Activated CD4-positive, alpha-beta T cell treated with anti-CD3 and anti-CD28 coated beads, Interleukin-2, amount 10 ng/mL, durations not matched to agents 7 days and 5 days (primary cell): ENCODE data around the gene SYNPO. TPM values are rescaled to one million over a fixed set of nuclear protein-coding genes. Genes with fewer than 3 reads are reported as not detected.

ENCODE experiments used
- CTCF ChIA-PET: fragments of 350-600 bp; sonication (Branson Sonifier 250); formaldehyde crosslinking; loops from one replicate; lab custom pipeline; 2021; ENCODE audit warnings: antibody characterized with exemption; lab: Charles Lee
- POLR2A ChIA-PET: fragments of 350-600 bp; sonication (Branson Sonifier 250); formaldehyde crosslinking; loops from one replicate; lab custom pipeline; 2021; ENCODE audit warnings: antibody characterized with exemption; lab: Charles Lee
- DNase-seq: peaks from one replicate; pipeline ENCODE4 v3.0.0-alpha.2; 2020
- H3K27ac Mint-ChIP-seq: one replicate; pipeline ENCODE4 v1.8.0; 2021; ENCODE audit warnings: mild to moderate bottlenecking, moderate library complexity, mixed read lengths
- H3K27me3 Mint-ChIP-seq: one replicate; pipeline ENCODE4 v1.8.0; 2021; ENCODE audit warnings: mixed read lengths
- H3K36me3 Mint-ChIP-seq: one replicate; pipeline ENCODE4 v1.8.0; 2021; ENCODE audit warnings: low read depth, mixed read lengths
- H3K4me1 Mint-ChIP-seq: one replicate; pipeline ENCODE4 v1.8.0; 2021; ENCODE audit warnings: mixed read lengths
- H3K4me3 Mint-ChIP-seq: one replicate; pipeline ENCODE4 v1.8.0; 2021; ENCODE audit warnings: mild to moderate bottlenecking, moderate library complexity, mixed read lengths
- H3K9me3 Mint-ChIP-seq: one replicate; pipeline ENCODE4 v1.8.0; 2021; ENCODE audit warnings: mixed read lengths
- total RNA-seq, 2 experiments: library from RNA; stranded (reverse); gene quantifications; one replicate each; pipeline ENCODE4 v1.2.3, GENCODE V29; 2021

The SYNPO gene
- under 1 TPM; 0.05 to 0.08 TPM for total RNA-seq

- no peaks in the 10 kb centered on the region for H3K4me1 Mint-ChIP-seq
These were observed at the start of gene SYNPO for GRCh38 chr5:150640311-150641005. Gene SYNPO, plus strand, starts transcription at chr5:150640660. Its CDS starts 7,616 bp downstream, at chr5:150648276.

GRCh38 chr5:150590979-150591695 is 49.3 kb upstream of the SYNPO start:
- ChIA-PET CTCF (no interaction called here), POLR2A (no interaction called here)
- Mint-ChIP-seq H3K27me3 (no peaks in the 10 kb centered on the region), H3K9me3 (no peaks in the 10 kb centered on the region), H3K4me3 (no peak overlapping the region), H3K27ac (no peak overlapping the region), H3K36me3 (no peaks in the 10 kb centered on the region), H3K4me1 (no peaks in the 10 kb centered on the region)
- DNase-seq = no peak

More at GRCh38 chr5:150640311-150641005, at the start of gene SYNPO:
- no peak for DNase-seq
- Mint-ChIP-seq H3K27ac (no peak within 1 kb of the TSS), H3K4me3 (no peak within 1 kb of the TSS), H3K27me3 (peaks cover 12% of the 10 kb centered on the region), H3K9me3 (no peaks in the 10 kb centered on the region), H3K36me3 (no peaks in the 10 kb centered on the region)
- ChIA-PET CTCF (no interaction called here), POLR2A (no interaction called here)

GRCh38 chr5:150593593-150593992 is 46.9 kb upstream of the SYNPO start:
- Mint-ChIP-seq H3K4me3 (no peak overlapping the region), H3K9me3 (no peaks in the 10 kb centered on the region), H3K36me3 (no peaks in the 10 kb centered on the region), H3K4me1 (no peaks in the 10 kb centered on the region), H3K27me3 (no peaks in the 10 kb centered on the region), H3K27ac (no peak overlapping the region)
- ChIA-PET POLR2A (no interaction called here), CTCF (interaction anchor here (1.0 to 1.2 kb wide), 2 partner anchors 86 to 571 kb away, joined by 3 read pairs; no protein-coding TSS in a partner anchor)
- no peak for DNase-seq

GRCh38 chr5:150593996-150594395 is 46.5 kb upstream of the SYNPO start:
- DNase-seq = no peak
- H3K4me3 Mint-ChIP-seq = no peak overlapping the region
- CTCF ChIA-PET = interaction anchor here (0.5 to 1.2 kb wide), 3 partner anchors 53 to 571 kb away, joined by 3 to 4 read pairs (median 3); no protein-coding TSS in a partner anchor

GRCh38 chr5:150595466-150596031 is 44.9 kb upstream of the SYNPO start:
- H3K4me3 Mint-ChIP-seq = no peak overlapping the region
- ChIA-PET POLR2A (no interaction called here), CTCF (interaction anchor here (0.6 kb wide), 1 partner anchor 854 kb away, joined by 3 read pairs; no protein-coding TSS in a partner anchor)
- no peak overlapping the region for H3K27ac Mint-ChIP-seq
- DNase-seq = no peak
- no peaks in the 10 kb centered on the region for H3K36me3 Mint-ChIP-seq
- no peaks in the 10 kb centered on the region for H3K4me1 Mint-ChIP-seq
- no peaks in the 10 kb centered on the region for H3K9me3 Mint-ChIP-seq
- no peaks in the 10 kb centered on the region for H3K27me3 Mint-ChIP-seq

More at GRCh38 chr5:150593996-150594395, 46.5 kb upstream of the SYNPO start:
- no peaks in the 10 kb centered on the region for H3K4me1 Mint-ChIP-seq
- H3K36me3 Mint-ChIP-seq = no peaks in the 10 kb centered on the region
- POLR2A ChIA-PET = no interaction called here
- no peak overlapping the region for H3K27ac Mint-ChIP-seq
- no peaks in the 10 kb centered on the region for H3K9me3 Mint-ChIP-seq
- H3K27me3 Mint-ChIP-seq = no peaks in the 10 kb centered on the region

GRCh38 chr5:150596313-150596712 is 44.1 kb upstream of the SYNPO start:
- Mint-ChIP-seq H3K4me1 (no peaks in the 10 kb centered on the region), H3K4me3 (no peak overlapping the region), H3K27ac (no peak overlapping the region), H3K9me3 (no peaks in the 10 kb centered on the region), H3K27me3 (no peaks in the 10 kb centered on the region), H3K36me3 (no peaks in the 10 kb centered on the region)
- ChIA-PET CTCF (interaction anchor here (0.6 kb wide), 1 partner anchor 854 kb away, joined by 3 read pairs; no protein-coding TSS in a partner anchor), POLR2A (no interaction called here)
- DNase-seq = no peak

GRCh38 chr5:150596826-150597225 is 43.6 kb upstream of the SYNPO start:
- Mint-ChIP-seq H3K4me3 (no peak overlapping the region), H3K9me3 (no peaks in the 10 kb centered on the region), H3K27ac (no peak overlapping the region), H3K36me3 (no peaks in the 10 kb centered on the region), H3K4me1 (no peaks in the 10 kb centered on the region), H3K27me3 (no peaks in the 10 kb centered on the region)
- ChIA-PET POLR2A (no interaction called here), CTCF (no interaction called here)
- no peak for DNase-seq

GRCh38 chr5:150598006-150598405 is 42.5 kb upstream of the SYNPO start:
- ChIA-PET CTCF (no interaction called here), POLR2A (no interaction called here)
- Mint-ChIP-seq H3K36me3 (no peaks in the 10 kb centered on the region), H3K27ac (no peak overlapping the region), H3K9me3 (no peaks in the 10 kb centered on the region), H3K4me1 (no peaks in the 10 kb centered on the region), H3K27me3 (no peaks in the 10 kb centered on the region), H3K4me3 (no peak overlapping the region)
- DNase-seq = no peak

- Mint-ChIP-seq H3K27me3 (no peaks in the 10 kb centered on the region), H3K4me3 (no peak overlapping the region), H3K27ac (no peak overlapping the region), H3K4me1 (no peaks in the 10 kb centered on the region), H3K9me3 (no peaks in the 10 kb centered on the region), H3K36me3 (no peaks in the 10 kb centered on the region)
- DNase-seq = no peak
- POLR2A ChIA-PET = no interaction called here
- CTCF ChIA-PET = no interaction called here
These were observed 41.6 kb upstream of the SYNPO start for GRCh38 chr5:150598821-150599273.

GRCh38 chr5:150599281-150599680 is 41.2 kb upstream of the SYNPO start:
- CTCF ChIA-PET = no interaction called here
- POLR2A ChIA-PET = no interaction called here
- Mint-ChIP-seq H3K27me3 (no peaks in the 10 kb centered on the region), H3K4me1 (no peaks in the 10 kb centered on the region), H3K9me3 (no peaks in the 10 kb centered on the region), H3K36me3 (no peaks in the 10 kb centered on the region), H3K4me3 (no peak overlapping the region), H3K27ac (no peak overlapping the region)
- DNase-seq = no peak

- Mint-ChIP-seq H3K4me1 (no peaks in the 10 kb centered on the region), H3K9me3 (no peaks in the 10 kb centered on the region), H3K36me3 (no peaks in the 10 kb centered on the region), H3K4me3 (no peak overlapping the region), H3K27ac (no peak overlapping the region), H3K27me3 (no peaks in the 10 kb centered on the region)
- ChIA-PET POLR2A (no interaction called here), CTCF (no interaction called here)
- DNase-seq = no peak
These were observed 40.4 kb upstream of the SYNPO start for GRCh38 chr5:150599917-150600511.

- Mint-ChIP-seq H3K27me3 (no peaks in the 10 kb centered on the region), H3K4me1 (no peaks in the 10 kb centered on the region), H3K27ac (no peak overlapping the region), H3K4me3 (no peak overlapping the region), H3K36me3 (no peaks in the 10 kb centered on the region), H3K9me3 (no peaks in the 10 kb centered on the region)
- ChIA-PET CTCF (interaction anchor here (1.1 kb wide), 1 partner anchor 11 kb away, joined by 3 read pairs; no protein-coding TSS in a partner anchor), POLR2A (no interaction called here)
- no peak for DNase-seq
These were observed 39.6 kb upstream of the SYNPO start for GRCh38 chr5:150600616-150601490.
